Activated T-cell treated with anti-CD3 and anti-CD28 coated beads for 24 hours (primary cell): ENCODE results near the gene SUPV3L1.
"Not testable (repeated sequence)": the region's sequence is repeated elsewhere in the genome, so short reads cannot be mapped to it uniquely, and the experiment has no call there.

Experiments
- DNase-seq: peaks from one replicate; pipeline ENCODE4 v3.0.0-alpha.2; 2020; ENCODE audit warnings: low read depth

SUPV3L1 gene

GRCh38 chr10:69179743-69180524 lies at the start of gene SUPV3L1:
SUPV3L1 (plus strand) TSS chr10:69180234; CDS start chr10:69180292, 58 bp downstream.
- DNase-seq: peak; percentile 81

GRCh38 chr10:69130251-69130650 lies 49.8 kb upstream of the SUPV3L1 start:
- DNase-seq: no peak

DNA sequence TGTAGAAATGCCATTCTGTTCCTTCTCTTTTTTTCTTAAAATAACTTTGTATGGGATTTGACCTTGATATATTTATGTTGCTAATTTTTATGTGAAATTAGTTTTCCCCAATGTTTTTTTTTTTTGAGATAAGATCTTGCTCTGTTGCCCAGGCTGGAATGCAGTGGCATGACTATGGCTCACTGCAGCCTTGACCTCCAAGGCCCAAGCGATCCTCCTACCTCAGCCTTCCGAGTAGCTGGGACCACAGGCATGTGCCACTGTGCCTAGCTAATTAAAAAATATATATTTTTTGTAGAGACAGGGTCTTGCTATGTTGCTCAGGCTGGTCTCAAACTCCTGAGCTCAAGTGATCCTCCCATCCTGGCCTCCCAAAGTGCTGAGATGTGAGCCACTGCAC lies 40.1 kb upstream of the SUPV3L1 start:
- no peak for DNase-seq

DNA sequence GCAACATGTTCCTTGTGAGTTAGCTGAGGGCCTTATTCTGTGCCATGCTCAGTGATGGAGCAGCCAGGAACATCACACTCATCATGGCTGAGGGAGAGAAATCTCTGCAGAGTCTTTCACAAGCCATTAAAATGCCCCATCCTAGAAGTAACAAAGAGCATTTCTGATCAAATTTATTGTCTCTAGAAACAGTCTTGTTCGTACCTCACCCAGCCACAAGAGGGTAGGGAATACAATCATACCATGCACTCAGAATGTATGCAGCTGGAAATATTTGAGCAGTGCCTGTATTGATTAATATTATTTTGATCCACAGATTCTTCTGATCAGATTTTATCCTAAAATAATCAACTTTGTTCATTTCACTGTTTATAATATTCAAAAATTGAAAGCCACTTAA lies 38.7 kb upstream of the SUPV3L1 start:
- no peak for DNase-seq

DNA sequence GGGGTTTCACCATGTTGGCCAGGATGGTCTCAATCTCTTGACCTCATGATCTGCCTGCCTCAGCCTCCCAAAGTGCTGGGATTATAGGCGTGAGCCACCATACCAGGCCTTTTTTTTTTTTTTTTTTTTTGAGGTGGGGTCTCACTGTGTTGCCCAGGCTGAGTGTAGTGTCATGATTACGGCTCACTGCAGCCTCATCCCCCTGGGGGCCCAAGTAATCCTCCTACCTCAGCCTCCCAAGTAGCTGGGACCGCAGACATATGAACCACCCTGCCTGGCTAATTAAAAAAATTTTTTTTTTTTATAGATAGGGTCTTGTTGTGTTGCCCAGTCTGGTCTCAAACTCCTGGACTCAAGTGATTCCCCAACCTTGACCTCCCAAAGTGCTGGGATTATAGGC lies 38.0 kb upstream of the SUPV3L1 start:
- DNase-seq: not testable (repeated sequence)

DNA sequence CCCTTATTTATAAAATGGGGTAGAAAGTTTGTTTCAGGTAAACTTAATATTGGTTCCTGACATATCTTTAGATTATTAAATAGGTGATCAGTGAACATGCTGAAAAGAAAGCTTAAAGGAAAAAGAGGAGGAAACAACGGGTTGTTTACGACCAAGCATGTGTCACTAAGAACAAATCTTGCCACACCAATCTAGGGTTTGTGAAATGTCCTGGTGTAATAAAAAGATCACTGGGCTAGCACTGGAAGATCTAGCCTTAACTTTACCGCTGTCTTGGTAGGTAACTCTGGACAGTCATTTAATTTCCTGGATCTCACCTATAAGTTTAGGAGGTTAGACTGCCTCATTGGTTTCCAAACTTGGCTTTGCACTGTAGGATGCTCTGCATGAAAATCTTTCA lies 37.1 kb upstream of the SUPV3L1 start:
- no peak for DNase-seq

GRCh38 chr10:69145329-69145728 lies 34.7 kb upstream of the SUPV3L1 start:
- DNase-seq: no peak

DNA sequence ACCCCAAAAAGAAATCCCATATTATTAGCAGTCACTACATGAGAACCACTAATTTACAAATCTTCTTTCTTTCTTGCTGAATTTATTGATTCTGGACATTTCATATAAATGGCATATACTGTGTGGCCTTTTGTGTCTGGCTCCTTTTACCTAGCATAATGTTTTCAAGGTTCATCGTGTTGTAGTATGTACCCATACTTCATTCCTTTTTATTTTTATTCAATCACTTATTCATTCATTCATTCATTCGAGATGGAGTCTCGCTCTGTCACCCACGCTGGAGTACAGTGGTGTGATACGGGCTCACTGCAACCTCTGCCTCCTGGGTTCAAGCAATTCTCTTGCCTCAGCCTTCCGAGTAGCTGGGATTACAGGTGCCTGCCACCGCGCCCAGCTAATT lies 34.2 kb upstream of the SUPV3L1 start:
- no peak for DNase-seq

DNA sequence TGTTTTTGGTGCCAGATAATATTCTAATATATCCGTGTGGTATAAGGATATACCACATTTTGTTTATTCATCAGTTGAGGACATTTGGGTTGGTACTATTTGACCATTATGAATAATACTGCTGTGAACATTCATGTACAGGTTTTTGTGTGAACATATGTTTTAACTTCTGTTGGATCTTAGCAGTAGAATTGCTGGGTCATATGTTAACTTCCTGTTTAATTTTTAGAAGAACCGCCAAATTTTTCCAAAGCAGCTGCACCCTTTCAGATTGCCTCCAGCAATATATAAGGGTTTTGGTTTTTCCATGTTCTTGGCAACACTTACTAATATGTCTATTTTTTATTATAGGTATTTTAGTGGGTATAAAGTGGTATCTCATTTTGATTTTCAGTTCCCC lies 33.3 kb upstream of the SUPV3L1 start:
- DNase-seq: no peak

DNA sequence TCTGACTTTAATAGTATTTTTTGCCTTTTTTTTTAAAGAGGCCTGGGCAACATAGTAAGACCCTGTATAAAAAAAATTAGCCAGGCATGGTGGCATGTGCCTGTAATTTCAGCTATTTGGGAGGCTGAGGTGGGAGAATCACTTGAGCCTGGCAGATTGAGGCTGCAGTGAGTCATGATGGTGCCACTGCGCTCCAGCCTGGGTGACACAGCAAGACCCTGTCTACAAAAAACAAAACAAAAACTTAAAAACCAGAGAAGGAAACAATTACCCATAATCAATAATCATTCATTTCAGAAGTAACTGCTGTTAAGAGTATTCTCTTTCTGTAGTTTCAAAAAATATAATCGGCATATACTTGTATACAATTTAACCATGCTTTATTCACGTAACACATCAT lies 28.1 kb upstream of the SUPV3L1 start:
- DNase-seq: no peak

DNA sequence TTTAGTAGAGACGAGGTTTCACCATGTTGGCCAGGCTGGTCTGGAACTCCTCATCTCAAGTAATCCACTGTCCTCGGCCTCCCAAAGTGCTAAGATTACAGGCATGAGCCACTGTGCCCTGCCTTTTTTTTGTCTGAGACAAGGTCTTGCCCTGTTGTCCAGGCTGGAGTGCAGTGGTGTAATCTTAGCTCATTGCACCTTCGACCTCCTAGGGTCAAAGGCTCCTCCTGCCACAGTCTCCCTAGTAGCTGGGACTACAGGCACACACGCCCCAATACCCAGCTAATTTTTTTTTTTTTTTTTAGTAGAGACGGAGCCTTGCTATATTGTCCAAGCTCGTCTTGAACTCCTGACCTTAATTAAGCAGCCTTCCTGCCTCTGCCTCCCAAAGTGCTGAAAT lies 26.8 kb upstream of the SUPV3L1 start:
- DNase-seq: no peak

DNA sequence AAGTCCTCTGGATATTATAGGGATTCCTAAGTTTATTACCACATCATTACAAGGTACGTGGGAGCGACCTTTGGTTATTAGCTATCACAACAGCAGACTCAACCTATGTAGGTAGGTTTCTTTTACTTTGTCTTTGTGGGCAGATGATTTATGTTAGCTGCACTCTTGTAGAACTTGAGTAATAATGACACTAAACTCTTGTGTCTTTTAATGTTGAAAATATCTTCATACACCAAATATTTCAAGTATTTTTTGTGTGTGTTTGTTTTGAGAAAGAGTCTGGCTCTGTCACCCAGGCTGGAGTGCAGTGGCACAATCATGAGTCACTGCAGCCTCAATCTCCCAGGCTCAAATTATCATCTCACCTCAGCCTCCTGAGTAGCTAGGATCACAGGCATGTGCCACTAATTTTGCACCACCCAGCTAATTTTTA lies 19.2 kb upstream of the SUPV3L1 start:
- DNase-seq: no peak

- no peak for DNase-seq
These were observed 11.5 kb upstream of the SUPV3L1 start for GRCh38 chr10:69168493-69168892.

DNA sequence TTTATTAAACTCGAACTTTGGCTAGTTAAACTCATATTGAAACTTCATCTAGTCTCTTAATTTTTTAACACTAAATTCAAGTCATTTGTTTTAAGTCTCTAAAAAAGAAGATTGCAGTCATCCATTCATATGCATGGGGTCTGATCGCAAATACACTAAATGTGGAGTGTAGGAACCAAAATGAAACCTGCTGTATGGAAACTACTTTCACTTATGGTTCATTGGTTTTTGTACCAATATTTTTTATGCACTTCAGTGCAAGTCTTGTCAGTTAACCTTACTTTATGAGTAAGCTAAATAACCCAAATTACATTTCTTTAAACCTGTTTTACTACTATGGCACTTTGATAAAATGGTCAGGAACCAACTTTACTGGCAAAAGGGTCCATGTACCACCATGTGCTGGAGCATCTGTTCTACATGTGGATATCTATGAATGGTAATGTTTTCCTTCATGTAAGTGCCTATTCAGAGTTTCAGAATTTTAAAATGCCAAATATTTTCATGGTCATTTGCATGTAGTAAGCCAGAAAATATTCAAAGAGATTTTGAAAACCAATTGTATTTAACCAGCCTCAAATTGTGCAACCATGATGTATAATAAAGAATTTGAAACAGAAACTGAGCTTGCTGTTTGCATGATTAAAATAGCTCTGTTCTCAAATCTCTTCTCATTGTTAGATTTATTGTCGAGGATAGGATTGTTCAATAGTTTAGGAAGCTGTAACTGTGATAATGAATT lies 7.6 kb upstream of the SUPV3L1 start:
- no peak for DNase-seq

DNA sequence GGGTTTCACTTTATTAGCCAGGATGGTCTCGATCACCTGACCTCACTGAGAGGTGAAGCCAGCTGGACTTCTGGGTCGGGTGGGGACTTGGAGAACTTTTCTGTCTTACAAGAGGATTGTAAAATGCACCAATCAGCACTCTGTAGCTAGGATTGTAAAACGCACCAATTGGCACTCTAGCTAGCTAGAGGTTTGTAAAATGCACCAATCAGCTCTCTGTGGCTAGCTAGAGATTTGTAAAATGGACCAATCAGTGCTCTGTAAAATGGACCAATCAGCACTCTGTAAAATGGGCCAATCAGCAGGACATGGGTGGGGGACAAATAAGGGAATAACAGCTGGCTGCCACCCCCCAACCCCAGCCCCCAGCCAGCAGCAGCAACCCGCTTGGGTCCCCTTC lies 4.7 kb upstream of the SUPV3L1 start:
- not testable (repeated sequence) for DNase-seq

DNA sequence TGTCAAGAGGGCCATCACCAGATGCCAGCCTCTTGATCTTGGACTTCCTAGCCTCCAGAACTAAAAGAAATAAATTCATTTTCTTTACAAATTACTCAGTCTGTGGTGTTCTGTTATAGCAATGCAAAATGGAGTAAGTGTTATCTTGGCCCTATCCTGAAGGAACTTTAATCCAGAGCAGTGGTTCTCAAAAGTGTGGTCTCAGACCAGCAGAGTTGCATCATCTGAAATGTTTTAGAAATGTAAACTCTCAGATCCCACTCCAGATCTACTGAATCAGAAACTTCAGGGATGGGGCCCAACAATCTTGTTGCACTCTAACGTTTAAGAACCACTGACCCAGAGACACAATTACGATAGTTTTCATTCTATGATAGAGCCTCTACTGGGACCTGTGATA lies 3.2 kb upstream of the SUPV3L1 start:
- no peak for DNase-seq

DNA sequence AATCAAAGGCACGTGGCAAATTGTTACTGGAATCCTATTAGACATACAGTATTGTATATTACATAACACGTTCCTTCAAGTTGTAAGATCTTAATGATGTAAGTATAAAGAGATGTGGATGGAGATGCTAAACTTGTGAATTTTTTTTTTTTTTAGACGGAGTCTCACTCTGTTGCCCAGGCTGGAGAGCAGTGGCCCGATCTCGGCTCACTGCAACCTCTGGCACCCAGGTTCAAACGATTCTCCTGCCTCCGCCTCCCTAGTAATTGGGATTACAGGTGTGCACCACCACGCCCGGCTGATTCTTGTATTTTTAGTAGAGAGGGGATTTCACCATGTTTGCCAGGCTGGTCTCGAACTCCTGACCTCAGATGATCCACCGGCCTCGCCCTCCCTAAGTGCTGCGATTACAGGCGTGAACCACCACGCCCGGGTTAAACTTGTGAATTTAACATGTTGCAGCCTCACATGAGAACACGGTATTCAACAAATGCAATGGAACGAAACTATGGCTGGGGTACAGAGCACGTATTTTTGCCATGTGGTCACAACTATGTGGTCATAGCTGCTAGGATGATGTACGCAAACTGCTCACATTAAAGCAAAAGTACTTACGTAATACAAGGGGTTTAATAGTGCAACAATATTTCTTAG lies 818 bp upstream of the SUPV3L1 start:
- peak; percentile 13 for DNase-seq

GRCh38 chr10:69180525-69181204 lies 631 bp downstream of the SUPV3L1 start:
- DNase-seq: peak; percentile 3

DNA sequence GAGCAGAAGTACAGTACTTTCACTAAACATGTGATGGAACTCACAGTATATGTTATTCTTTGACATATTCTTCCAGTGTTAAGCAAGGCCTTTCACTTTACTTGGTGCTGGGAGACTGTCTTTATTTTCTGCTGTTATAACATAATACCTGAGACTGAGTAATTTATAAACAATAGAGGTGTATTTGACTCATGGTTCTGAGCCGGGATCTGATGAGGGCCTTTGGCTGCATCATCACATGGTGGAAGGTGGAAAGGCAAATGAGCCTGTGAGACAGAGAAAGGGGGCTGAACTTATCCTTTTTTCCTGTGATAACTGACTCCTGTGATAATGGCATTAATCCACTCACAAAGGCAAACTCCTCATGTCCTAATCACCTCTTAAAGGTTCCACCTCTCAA lies 1.4 kb downstream of the SUPV3L1 start:
- DNase-seq: no peak

DNA sequence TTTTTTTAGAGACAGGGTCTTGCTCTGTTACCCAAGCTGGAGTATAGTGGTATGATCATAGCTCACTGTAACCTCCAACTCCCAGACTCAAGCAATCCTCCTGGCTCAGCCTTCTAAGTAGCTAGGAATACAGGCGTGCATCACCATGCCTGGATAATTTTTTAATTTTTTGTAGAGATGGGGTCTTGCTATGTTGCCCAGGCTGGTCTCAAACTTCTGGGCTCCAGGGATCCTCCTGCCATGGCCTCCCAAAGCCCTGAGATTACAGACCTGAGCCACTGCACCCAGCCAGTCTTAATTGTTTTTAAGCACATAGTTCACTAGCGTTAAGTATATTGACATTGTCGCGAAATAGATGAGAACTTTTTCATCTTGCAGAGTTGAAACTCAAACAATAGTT lies 2.0 kb downstream of the SUPV3L1 start:
- no peak for DNase-seq

DNA sequence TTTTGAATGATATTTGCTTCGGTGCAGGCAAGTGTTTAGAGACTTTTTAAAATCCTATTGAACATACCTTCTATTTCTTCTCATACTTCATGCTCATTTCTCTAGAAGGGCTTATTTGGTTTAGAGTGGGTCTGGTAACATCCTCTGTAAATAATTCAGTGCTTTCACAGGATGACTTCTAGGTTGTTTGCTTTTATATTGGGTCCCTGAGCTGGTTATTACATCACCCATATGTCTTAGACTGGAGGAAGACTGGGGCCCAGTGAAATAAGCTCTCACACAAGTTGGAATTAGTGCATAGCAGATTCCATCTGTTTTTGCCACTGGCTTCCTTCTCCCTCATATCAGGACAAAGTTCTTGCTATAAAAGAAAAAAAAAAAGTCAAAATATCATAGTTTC lies 6.5 kb downstream of the SUPV3L1 start:
- no peak for DNase-seq

- no peak for DNase-seq
These were observed 21.0 kb downstream of the SUPV3L1 start for GRCh38 chr10:69201045-69201444.
